IPS DF 4.7 (cell line): Measurements from ENCODE around the gene PSD4.

Source experiments
- DNase-seq: peaks from one replicate; pipeline ENCODE4 v3.0.0-alpha.2; 2013; ENCODE audit warnings: low spot score; ENCODE audit errors: extremely low read depth

The PSD4 gene

DNA sequence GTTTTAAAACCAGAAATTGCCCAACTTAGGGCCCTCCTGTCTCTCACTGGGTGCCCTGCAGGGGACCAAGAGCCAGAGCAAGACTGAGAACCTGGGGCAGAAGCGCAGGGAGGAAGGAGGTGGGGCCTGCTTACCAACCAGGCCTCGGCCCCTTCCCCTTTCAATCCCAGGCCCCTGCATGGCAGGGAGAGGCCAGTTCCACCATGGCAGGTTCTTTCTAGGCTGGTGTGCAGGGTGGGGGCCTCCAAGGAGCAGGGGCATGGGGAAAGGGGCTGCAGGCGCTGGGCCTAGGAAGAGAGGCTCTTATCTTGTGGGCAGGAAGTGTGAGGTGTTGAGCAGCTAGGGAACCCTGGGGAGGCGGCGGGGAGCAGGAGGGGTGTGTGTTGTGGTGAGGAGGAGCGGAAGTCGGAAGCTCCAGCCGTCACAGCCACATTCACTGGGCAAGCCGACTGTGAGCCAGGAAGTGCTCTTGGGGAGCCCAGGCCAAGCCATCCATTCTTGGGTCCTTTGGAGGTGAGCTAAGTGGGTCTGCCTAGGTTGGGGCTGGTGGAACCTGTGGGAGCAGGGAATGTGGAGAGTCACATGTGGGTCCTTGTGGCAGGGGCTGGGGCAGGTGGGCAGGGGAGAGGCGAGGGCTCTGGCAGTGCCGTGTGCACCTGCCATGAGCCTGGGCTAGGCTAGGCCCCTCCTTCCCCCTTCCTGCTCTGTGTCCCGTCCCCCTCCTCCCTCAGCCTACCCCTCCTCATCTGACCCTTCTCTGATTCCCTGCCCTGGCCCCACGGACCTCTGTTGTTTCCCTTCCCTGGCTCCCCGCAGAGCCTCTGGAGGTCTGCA lies at the start of gene PSD4:
TSS of gene PSD4 (plus strand) at position 430 of the 834 bp plus-strand sequence. CDS start 8,486 bp downstream, outside the sequence.
- DNase-seq = no peak

DNA sequence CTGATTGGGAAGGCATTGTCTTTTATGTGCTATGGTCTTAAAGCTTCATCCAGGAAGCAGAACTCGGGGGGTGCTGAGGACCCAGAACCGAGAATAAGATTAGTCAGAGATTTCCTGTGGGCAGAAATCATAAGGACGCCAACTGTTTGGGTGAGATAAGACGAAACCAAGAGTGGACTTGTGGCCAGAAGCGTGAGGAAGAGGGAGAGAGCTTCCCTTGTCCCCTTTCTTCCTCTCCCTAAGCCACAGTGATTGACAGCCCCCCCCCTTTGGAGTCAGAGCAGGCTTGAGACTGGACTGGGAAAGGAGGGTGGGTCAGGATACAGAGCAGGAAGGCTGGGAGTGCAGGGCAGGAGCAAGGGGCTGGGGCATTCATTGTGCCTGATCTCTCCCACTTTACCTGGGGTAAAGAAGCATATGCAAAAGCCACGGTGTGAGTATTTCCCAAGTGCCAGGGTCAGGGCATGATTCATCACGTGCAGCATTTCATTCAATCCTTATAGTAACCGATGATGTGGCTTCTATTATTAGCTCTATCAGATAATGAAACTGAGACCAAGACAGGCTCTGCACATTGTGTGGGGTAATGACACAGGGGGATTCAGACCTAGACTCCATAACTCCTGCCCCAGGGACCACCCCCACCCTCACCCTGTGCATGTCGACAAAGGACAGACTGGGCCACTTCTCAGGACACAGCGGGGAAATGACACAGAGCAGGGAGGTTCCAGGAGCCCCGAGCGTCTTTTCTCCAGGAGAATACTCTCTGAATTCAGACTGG lies 49.4 kb upstream of the PSD4 start:
- DNase-seq = no peak

DNA sequence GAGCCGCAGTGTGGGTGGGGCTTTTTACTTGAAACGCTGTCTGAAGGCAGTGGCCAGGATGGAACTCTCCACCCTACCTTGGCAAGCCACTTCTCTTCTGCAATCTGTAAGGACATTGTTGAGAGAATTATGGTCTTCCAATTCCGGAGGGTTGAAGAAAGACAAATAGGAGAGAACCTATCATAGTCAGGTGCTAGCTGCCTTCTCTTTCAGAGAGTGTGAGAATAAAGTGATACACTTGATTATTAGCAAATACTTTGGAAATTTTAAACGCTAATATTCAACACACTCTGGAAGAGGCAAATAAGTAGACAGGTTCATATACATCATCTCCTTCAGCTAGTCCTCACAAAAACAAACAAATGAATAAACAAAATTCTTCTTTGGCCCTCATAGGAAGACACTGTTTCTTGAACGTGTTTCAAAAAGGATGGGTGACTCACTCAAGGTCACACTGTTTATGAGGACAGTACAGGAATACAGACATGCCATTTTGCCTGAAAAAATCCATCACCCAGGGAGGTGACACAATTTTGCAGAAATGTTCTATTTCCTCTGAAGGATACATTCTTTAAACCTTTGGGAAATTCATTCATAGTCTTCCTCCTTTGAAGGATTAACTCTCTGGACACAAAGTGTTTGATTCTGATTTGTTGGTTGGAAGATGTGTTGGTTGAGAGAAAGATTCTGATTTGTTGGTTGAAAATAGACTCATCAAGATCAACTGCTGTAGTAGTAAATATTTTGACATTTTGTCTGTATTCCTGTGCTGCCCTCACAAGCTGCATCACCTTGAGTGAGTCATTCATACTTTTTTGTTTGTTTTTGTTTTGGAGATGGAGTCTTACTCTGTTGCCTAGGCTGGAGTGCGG lies 48.6 kb upstream of the PSD4 start:
- DNase-seq = no peak

DNA sequence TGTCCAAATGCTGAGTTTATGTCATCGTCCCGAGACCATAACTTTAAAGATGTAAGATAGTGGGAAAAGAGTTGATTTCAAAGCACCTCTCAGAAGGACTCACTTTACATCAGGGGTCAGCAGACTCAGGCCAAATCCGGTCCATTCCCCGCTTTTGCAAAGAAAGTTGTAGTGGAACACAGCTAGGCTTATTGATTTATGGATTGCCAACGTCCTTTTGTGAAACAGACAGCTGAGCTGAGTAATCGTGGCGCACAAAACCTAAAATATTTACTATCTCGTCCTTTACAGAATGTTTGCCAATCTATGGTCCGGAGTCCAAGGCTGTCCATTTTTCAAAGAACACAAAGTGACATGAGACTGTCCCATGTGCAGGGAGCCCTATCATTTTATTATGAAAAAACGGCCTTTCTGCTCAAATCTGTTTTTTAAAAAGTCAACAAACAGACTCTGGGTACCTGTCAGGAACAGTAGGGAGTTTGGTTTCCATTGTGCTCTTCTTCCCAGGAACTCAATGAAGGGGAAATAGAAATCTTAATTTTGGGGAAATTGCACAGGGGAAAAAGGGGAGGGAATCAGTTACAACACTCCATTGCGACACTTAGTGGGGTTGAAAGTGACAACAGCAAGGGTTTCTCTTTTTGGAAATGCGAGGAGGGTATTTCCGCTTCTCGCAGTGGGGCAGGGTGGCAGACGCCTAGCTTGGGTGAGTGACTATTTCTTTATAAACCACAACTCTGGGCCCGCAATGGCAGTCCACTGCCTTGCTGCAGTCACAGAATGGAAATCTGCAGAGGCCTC lies 46.7 kb upstream of the PSD4 start, which contains the start of gene IL1RN:
TSS of gene IL1RN (plus strand) at position 754 of the 801 bp plus-strand sequence. CDS start at position 781, 27 bp downstream.
- DNase-seq = no peak

DNA sequence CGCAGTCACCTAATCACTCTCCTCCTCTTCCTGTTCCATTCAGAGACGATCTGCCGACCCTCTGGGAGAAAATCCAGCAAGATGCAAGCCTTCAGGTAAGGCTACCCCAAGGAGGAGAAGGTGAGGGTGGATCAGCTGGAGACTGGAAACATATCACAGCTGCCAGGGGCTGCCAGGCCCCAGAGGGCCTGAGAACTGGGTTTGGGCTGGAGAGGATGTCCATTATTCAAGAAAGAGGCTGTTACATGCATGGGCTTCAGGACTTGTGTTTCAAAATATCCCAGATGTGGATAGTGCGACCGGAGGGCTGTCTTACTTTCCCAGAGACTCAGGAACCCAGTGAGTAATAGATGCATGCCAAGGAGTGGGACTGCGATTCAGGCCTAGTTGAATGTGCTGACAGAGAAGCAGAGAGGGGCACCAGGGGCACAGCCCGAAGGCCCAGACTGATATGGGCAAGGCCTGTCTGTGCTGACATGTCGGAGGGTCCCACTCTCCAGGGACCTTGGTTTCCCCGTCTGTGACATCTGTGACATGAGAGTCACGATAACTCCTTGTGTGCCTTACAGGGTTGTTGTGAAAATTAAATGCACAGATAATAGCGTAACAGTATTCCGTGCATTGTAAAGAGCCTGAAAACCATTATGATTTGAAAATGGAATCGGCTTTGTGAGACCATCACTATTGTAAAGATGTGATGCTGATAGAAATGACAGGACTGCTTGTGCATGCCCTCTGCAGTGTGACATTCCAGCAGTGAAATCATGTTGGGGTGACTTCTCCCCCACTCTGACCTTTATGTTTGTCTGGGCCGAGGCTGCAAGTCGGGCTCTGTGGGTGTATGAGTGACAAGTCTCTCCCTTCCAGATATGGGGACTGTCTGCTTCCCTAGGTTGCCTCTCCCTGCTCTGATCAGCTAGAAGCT lies 45.9 kb upstream of the PSD4 start:
- DNase-seq = no peak

DNA sequence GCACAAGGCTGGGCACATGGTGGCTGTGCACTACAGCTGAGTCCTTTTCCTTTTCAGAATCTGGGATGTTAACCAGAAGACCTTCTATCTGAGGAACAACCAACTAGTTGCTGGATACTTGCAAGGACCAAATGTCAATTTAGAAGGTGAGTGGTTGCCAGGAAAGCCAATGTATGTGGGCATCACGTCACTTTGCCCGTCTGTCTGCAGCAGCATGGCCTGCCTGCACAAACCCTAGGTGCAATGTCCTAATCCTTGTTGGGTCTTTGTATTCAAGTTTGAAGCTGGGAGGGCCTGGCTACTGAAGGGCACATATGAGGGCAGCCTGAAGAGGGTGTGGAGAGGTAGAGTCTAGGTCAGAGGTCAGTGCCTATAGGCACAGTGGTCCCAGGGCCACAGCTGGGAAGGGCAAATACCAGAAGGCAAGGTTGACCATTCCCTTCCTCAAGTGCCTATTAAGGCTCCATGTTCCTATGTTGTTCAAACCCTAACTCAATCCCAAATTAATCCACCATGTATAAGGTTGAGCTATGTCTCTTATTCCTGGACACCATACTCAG lies 44.2 kb upstream of the PSD4 start:
- no peak for DNase-seq

DNA sequence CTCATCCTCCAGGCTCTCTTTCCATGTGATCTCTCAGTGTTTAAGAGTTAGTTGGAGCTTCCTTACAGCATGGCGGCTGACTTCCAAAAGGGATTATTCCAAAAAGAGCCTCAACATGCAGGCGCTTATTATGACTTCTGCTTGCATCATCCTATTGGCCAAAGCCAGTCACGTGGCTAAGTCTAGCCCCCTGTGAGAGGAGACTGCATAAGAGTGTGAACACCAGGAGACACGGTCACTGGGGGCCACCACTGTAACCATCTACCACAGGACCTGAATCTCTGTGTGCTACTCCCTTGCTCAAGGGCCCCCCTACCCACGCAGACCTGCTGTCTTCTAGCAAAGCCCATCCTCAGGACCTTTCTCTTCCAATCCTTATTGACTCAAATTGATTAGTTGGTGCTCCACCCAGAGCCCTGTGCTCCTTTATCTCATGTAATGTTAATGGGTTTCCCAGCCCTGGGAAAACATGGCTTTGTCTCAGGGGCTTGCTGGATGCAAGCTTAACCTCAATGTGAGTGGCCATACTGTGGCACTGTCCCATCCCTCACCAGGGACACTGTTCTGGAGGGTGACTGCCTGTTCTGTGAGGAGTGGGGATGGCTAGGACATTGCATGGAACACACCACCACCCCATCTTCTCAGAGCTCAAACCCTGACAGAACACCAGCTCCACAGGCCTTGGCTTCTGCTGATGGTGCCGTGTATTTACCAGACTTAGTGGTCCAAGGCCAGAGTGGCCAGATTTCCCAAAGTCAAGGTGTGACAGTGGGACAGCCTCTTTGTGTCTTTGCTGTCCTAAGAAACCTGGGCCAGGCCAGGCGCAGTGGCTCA lies 42.2 kb upstream of the PSD4 start:
- DNase-seq = no peak

DNA sequence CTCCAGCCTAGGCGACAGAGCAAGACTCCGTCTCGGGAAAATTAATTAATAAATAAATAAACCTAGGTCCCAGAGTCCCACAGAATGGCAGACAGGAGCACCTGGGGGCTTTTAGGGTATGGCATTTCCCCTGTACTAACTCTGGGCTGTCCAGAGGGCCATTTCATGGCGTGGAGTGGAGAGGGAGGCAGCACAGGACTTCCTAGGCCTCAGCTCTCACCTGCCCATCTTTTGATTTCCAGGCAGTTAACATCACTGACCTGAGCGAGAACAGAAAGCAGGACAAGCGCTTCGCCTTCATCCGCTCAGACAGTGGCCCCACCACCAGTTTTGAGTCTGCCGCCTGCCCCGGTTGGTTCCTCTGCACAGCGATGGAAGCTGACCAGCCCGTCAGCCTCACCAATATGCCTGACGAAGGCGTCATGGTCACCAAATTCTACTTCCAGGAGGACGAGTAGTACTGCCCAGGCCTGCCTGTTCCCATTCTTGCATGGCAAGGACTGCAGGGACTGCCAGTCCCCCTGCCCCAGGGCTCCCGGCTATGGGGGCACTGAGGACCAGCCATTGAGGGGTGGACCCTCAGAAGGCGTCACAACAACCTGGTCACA lies 41.3 kb upstream of the PSD4 start:
- no peak for DNase-seq

DNA sequence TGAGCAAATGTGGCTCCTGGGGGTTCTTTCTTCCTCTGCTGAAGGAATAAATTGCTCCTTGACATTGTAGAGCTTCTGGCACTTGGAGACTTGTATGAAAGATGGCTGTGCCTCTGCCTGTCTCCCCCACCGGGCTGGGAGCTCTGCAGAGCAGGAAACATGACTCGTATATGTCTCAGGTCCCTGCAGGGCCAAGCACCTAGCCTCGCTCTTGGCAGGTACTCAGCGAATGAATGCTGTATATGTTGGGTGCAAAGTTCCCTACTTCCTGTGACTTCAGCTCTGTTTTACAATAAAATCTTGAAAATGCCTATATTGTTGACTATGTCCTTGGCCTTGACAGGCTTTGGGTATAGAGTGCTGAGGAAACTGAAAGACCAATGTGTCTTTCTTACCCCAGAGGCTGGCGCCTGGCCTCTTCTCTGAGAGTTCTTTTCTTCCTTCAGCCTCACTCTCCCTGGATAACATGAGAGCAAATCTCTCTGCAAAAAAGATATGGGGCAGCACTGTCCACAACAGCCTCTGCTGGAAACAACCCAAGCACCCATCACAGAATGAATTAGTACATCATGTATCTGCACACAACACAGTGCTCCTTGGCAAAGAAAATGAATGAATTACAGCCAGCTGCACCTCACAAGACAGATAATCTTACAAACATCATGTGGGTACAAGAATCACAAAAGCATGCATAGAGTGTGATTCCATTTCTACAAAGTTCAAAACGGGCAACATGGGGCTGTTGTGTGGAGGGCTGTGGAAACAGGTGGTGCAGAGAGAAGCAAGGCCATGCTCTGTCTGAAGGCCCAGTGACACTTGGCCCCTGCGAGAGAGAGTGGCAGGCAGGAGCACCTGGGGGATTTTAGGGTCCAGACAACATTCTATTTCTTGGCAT lies 39.8 kb upstream of the PSD4 start:
- DNase-seq = no peak

DNA sequence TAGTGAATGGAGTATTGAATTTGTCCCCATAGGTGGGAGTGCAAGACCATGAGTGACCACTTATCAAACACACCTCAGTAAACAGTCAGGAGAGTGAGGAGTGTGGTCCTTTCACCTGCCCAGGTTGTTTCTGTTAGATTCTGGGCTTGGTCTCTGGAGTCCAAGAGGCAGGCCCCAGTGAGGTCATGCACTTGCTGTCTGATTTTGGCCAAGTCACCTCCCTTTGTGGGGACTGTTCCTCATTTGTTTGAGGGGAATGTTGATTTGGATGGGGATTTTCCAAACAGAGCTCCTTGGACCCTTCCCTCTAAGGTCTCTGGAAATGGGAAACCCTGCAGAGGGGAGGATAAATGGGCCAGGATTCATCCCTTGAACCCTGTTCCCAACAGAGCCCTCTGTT lies 39.1 kb upstream of the PSD4 start:
- DNase-seq = no peak

DNA sequence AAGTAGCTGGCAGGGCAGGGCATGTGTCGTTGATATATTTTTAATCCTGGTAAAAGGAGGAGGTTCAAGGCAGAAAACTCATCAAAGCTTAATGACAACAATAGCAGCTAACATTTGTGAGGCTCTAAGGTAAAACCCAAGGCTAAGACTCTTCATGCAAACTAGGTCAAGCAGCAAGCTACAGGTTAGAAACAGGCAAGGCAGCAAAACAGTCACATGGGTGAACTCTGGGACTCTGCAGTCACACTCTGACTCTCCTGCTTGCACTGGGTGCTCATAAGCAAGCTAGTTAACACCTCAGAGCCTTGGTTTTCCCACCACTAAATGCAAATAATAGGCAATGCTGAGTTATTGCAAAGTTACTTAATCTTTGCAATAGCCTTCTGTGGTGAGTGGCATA lies 38.5 kb upstream of the PSD4 start:
- DNase-seq = no peak

DNA sequence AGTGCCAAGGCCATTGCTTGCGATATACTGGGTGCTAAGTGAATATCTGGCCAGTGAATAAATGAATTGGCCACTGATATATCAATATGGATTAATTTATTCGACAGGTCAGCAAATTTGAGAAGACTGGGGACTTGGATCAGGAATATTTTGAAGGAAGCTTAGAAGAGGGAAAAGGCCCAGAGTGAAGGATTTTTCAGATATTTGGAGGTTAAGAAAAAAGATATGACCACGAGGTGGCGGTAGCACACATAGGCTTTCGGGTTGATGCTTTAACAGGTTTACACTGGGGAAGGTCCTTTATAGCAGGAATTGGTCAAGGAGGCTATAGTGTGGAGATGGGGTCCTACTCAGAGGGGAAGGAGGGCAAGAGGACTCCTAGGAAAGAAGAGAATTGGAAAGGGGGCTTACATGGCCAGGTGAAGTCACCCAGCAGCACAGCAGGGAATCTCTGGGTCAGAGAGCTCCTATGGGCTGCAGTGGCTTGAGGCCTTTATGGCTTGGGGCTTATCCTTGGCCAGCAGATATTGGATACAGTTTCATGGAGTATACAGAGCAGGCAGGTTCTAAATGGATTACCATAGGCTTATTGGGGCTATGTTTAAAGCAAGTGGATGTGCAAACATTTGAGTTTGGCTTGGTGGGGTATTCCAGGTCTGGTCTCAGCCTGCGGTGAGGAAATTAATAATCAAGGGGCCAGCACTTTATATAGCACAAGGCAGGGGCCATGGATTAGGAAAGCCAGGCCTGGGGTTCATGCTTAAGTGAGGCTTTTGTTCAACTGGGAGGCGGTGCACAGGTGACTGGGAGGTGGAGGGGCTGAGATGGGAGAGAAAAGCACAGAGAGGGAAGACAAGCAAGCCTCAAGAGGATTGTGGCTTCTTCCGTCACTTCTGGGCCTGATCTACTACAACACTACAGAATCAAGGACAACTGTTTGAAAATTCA lies 36.7 kb upstream of the PSD4 start:
- no peak for DNase-seq

DNA sequence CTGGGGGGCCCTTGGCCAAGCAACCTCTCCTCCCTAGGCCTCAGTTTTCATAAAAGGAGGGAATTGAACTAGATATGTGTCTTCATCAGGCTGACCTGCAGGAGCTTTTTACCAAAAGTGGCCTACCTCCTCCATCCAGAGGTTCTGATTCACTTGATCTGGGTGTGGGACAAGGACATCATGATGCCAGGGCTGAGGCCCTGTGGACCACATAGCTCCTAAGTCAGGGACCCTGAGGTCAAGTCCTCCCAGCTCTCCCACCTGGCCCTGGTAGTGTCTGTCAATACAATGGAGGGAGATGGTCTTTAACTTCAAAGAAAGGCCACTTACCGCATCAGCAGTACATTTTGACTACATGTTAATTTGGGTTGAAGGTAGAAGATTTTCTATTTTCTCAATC lies 35.9 kb upstream of the PSD4 start:
- no peak for DNase-seq

DNA sequence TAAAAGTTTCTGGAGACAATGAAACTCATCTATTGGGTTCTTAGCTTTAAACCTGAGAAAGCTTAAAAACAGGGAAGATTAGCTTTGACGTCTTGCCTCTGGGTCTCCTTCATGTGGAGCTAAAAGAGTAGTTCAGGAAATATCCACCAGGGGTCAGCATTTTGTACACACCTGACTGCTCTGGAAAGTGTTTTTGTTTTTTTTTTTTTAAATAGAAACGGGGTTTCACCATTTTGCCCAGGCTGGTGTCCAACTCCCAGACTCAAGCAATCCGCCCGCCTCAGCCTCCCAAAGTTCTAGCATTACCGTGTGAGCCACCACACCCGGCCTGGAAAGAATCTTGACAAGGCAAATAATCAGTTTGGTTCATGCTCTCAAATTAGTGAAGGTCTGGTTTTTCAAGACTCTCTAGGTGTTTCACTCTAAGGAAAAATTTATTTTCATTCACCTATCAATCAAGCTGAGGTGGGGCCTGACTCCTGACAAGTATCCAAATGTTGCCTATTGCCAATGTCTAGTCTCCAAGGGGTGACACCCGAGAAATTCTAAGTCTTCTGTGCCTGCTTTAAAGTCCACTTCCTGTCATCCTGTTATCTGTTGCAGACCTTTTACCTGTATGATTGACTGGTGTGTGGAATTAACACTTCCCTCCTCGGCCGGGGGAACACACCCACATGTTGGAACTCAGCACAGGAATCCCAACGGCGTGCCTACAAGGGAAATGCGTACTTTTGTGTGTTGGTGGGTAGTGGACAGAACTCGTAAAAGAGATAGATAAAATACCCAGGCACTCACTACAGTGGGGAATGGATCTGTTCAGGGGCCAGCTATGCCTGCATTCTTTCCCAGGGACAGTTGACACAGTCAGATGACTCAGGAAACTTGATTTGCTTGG lies 35.1 kb upstream of the PSD4 start:
- peak; percentile 71 for DNase-seq

DNA sequence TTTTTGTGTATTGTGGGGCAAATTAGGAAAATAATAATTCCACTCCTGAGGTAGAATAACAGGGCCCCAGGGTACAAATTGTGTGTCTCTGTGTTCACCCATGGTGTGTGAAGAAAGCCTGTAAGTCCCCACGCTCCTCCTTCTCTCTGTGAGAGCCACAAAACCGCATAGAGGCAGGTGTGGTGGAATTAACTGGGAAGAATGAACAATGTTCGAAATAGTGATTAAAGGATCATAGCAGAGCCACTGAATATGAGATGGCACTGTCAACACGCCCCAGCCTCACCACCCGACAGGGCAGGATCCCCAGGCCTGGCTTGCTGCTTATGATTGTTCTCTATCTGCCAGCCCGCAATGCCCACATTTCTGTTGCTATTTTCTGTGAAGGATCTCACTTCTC lies 32.3 kb upstream of the PSD4 start:
- DNase-seq = no peak
